Small intestine (tissue), 7 donors: ENCODE data around the gene C1orf232. TPM values are rescaled to one million over a fixed set of nuclear protein-coding genes. Genes with fewer than 3 reads are reported as not detected.

Experiments
- DNase-seq, 2 donors: peaks; one replicate each; pipeline versions ENCODE4 v3.0.0 to v3.0.0-alpha.2; 2013
- FAIRE-seq: peaks from 2 replicates; lab custom pipeline; 2012; peaks lifted over from hg19 to GRCh38; lab: Jason Lieb, UNC
- H3K27ac ChIP-seq, 3 donors: one replicate each; pipeline ENCODE4 v1.5.1; 2013; ENCODE audit warnings: low read length in 2 of 3, mild to moderate bottlenecking in 2 of 3, control low read depth in 1 of 3, inconsistent platforms in 1 of 3, low read depth in 1 of 3, moderate library complexity in 1 of 3
- H3K27me3 ChIP-seq, 3 donors: one replicate each; pipeline ENCODE4 v1.6.1; 2013; ENCODE audit warnings: low read length in 3 of 3, inconsistent platforms in 1 of 3; ENCODE audit not compliant: control insufficient read depth in 3 of 3, insufficient read depth in 3 of 3
- H3K36me3 ChIP-seq, 3 donors: one replicate each; pipeline ENCODE4 v1.6.1; 2013; ENCODE audit warnings: low read length in 3 of 3, inconsistent platforms in 1 of 3, low read depth in 1 of 3, mild to moderate bottlenecking in 1 of 3, moderate library complexity in 1 of 3; ENCODE audit not compliant: control insufficient read depth in 3 of 3, insufficient read depth in 2 of 3
- H3K4me1 ChIP-seq, 3 donors: one replicate each; pipeline ENCODE4 v1.6.1; 2013; ENCODE audit warnings: low read length in 2 of 3, inconsistent platforms in 1 of 3, low read depth in 1 of 3, mild to moderate bottlenecking in 1 of 3, moderate library complexity in 1 of 3; ENCODE audit not compliant: control insufficient read depth in 3 of 3, insufficient read depth in 2 of 3
- H3K4me3 ChIP-seq, 3 donors: one replicate each; pipeline ENCODE4 v1.5.1; 2013; ENCODE audit warnings: low read length in 3 of 3, control low read depth in 1 of 3, inconsistent platforms in 1 of 3, low read depth in 1 of 3, mild to moderate bottlenecking in 1 of 3, moderate library complexity in 1 of 3
- H3K9me3 ChIP-seq, 2 donors: one replicate each; pipeline ENCODE4 v1.6.1; 2013; ENCODE audit warnings: low read depth in 1 of 2, low read length in 1 of 2; ENCODE audit not compliant: control insufficient read depth in 2 of 2, insufficient read depth in 1 of 2
- WGBS, 3 donors: extraction: QIAGEN DNeasy Blood & Tissue Kit; methylation state at CpG; one replicate each; pipeline ENCODE4 v1.1.7; 2013; 5-methylcytosine and 5-hydroxymethylcytosine counted together
- polyA plus RNA-seq, 4 donors: library from polyadenylated mRNA; stranded (reverse) in 3 of 4; unstranded in 1 of 4; fragments of 200-250 nt in 3 of 4; fragments of 120-200 nt in 1 of 4; gene quantifications; one replicate each; pipeline versions ENCODE4 v1.2.1 to v1.2.3, GENCODE V29; 2013
- donor health status: healthy with polysubstance abuse.
- donor health status: control.
- donor health status: control.
- donor health status: Bipolar disorder and iron deficiency.
- donor health status: healthy.

C1orf232 gene
- polyA plus RNA-seq, 4 donors = not detected

DNA sequence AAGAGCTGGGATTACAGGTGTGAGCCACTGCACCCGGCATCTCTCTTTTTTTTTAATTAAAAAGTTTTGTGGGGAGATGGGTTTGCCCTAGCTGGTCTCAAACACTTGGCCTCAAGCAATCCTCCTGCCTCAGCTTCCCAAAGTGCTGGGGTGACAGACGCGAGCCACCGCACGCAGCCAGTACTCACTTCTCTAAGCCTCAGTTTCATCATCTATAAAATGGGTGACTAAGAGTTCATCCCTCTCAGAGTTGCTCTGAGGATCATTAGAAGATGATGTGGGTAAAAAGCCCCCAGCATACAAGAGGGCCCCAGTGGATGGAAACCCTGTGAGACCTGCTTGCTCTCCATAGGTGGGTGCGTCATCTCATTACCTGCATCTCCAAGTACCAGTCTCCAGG, 19.1 kb upstream of the C1orf232 start:
- H3K27ac ChIP-seq = no peak overlapping the region
- no peaks in the 10 kb centered on the region for H3K9me3 ChIP-seq
- no peaks in the 10 kb centered on the region for H3K4me1 ChIP-seq
- DNase-seq = no peak
- peaks cover 2 to 68% (median 14%) of the 10 kb centered on the region in 3 donors for H3K36me3 ChIP-seq
- H3K4me3 ChIP-seq = no peak overlapping the region
- WGBS, 3 donors = 98% methylated on average over 6 of the region's 6 CpGs
- no peak for FAIRE-seq
- no peaks in the 10 kb centered on the region for H3K27me3 ChIP-seq

DNA sequence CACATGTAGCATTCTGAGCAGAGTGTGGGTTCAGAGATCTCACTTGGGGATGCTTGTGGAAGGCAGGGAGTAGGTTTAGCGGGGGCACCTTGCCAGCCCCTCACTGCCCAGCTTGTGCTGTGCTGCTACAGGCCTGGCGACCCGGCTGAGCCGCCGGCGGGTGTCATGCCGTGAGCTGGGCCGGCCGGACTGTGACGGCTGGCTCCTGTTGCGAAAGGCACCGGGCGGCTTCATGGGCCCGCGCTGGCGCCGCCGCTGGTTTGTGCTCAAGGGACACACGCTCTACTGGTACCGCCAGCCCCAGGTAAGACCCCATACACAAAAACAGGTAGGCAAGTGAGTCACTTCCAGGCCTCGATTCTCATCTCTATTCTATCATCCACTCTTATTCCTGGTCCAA, 16.1 kb upstream of the C1orf232 start:
- no peak for FAIRE-seq
- no peaks in the 10 kb centered on the region for H3K27me3 ChIP-seq
- no peaks in the 10 kb centered on the region for H3K4me1 ChIP-seq
- peaks cover 2 to 93% (median 16%) of the 10 kb centered on the region in 3 donors for H3K36me3 ChIP-seq
- whole genome bisulfite sequencing, 3 donors = 95 to 97% (median 97%) methylated on average over 21 of the region's 21 CpGs
- DNase-seq = no peak
- no peaks in the 10 kb centered on the region for H3K9me3 ChIP-seq
- no peak overlapping the region for H3K4me3 ChIP-seq
- no peak overlapping the region for H3K27ac ChIP-seq

DNA sequence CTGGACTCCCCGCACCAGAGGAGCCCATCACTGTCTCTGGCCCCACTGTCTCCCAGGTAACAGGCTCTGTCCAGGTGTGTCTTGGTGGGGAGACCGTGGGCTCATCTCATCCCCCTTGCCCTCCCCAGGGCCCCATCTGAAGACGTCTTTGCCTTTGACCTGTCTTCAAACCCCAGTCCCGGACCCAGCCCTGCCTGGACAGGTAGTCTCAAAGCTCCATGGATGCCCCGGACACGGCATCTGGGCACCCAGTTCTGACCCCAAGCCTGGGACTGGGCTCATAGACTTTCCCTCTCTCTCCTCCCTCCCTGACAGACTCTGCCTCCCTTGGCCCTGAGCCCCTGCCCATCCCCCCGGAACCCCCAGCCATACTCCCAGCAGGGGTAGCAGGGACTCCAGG, 15.3 kb upstream of the C1orf232 start:
- DNase-seq = no peak
- H3K4me1 ChIP-seq = peaks cover 0 to 1% (median 0%) of the 10 kb centered on the region in 3 donors
- no peak for FAIRE-seq
- 89 to 92% (median 89%) methylated on average over 6 to 7 of the region's 7 CpGs for WGBS, 3 donors
- H3K27me3 ChIP-seq = no peaks in the 10 kb centered on the region
- H3K9me3 ChIP-seq = no peaks in the 10 kb centered on the region
- H3K36me3 ChIP-seq = peaks cover 2 to 88% (median 16%) of the 10 kb centered on the region in 3 donors
- H3K4me3 ChIP-seq = no peak overlapping the region
- H3K27ac ChIP-seq = no peak overlapping the region

DNA sequence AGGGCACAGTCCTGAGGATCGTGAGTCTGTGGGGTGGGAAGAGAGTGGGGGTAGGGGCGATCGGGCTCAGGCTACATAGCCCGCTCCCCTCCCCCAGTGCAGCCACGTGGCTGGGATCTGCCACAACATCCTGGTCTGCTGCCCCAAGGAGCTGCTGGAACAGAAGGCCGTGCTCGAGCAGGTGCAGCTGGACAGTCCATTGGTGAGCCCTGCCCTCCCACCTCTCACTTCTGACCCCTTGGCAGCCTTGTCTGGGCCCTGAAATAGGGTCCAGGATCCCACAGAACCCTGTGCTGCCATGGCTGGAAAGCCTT, 13.6 kb upstream of the C1orf232 start:
- FAIRE-seq = no peak

DNA sequence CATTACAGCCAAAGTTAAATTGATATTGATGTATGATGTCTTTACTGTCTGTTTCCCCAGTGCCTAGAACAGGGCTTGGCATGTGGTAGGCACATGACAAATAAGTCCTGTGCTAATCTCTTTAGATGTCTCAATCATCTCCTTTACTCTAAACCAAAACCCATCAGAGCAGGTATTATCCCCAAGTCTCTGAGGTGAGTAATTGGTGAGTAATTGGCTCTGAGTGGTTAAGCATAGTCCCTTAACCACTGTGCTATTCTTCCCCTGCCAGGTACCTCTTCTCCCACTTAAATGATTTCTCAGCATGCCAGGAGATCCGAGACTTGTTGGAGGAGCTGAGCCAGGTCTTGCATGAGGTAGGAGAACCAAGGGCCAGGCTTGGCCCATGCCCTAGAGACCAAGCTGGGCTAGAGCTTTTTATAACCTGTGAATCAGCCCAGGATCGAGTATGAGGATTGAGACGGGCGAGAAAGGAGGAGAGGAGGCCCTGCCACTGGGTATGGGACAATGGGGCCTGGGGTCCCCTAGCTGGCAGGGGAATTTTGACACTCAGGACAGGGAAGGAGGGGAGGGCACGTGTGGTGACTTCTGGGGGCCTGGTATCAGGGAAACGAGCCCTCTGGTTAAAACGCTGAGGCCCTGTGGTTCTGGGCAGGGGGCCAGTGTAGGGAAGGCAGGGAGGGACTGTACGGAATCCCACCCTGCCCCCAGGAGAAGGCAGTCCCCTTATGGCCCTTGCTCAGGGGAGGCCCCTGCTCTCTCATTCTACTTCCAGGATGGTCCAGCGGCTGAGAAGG, 13.0 kb upstream of the C1orf232 start:
- Histone ChIP-seq H3K27ac (no peak overlapping the region), H3K4me1 (peaks cover 0 to 13% (median 0%) of the 10 kb centered on the region in 3 donors), H3K27me3 (no peaks in the 10 kb centered on the region), H3K9me3 (no peaks in the 10 kb centered on the region), H3K4me3 (no peak overlapping the region), H3K36me3 (peaks cover 0 to 65% (median 12%) of the 10 kb centered on the region in 3 donors)
- DNase-seq (no peak), FAIRE-seq (no peak)
- 73 to 88% (median 77%) methylated on average over 9 of the region's 9 CpGs for WGBS, 3 donors

More for the DNA sequence above, 13.6 kb upstream of the C1orf232 start:
- Histone ChIP-seq H3K36me3 (peaks cover 0 to 71% (median 14%) of the 10 kb centered on the region in 3 donors), H3K27ac (no peak overlapping the region), H3K4me1 (peaks cover 0 to 9% (median 0%) of the 10 kb centered on the region in 3 donors), H3K4me3 (no peak overlapping the region), H3K27me3 (no peaks in the 10 kb centered on the region), H3K9me3 (no peaks in the 10 kb centered on the region)
- WGBS, 3 donors = 77 to 90% (median 84%) methylated on average over 2 to 7 of the region's 7 CpGs
- DNase-seq = no peak

DNA sequence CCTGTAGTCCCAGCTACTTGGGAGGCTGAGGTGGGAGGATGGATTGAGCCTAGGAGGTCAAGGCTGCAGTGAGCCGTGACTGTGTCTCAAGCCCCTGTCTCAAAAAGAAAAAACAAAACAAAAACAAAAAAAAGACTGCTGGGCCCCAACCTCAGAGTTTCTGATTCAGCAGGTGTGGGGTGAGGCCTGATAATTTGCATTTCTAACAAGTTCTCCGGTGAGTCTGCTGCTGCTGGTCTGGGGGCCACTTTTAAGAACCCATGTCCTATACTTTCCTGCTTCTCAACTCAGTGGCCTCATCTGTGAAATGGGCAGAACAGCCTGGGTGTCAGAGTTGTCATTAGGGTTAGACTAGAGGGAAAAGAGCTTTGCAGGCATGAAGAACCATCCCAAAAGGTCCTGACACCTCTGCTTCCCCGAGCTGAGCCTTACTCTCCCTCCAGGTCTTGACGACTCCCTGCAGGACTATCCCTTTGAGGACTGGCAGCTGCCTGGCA, 11.3 kb upstream of the C1orf232 start:
- Histone ChIP-seq H3K27me3 (no peaks in the 10 kb centered on the region), H3K9me3 (no peaks in the 10 kb centered on the region), H3K4me3 (no peak overlapping the region), H3K36me3 (peaks cover 0 to 49% (median 8%) of the 10 kb centered on the region in 3 donors), H3K4me1 (peaks cover 0 to 14% (median 0%) of the 10 kb centered on the region in 3 donors), H3K27ac (no peak overlapping the region)
- no peak for DNase-seq
- whole genome bisulfite sequencing, 3 donors = 81 to 89% (median 84%) methylated on average over 4 of the region's 4 CpGs
- no peak for FAIRE-seq

DNA sequence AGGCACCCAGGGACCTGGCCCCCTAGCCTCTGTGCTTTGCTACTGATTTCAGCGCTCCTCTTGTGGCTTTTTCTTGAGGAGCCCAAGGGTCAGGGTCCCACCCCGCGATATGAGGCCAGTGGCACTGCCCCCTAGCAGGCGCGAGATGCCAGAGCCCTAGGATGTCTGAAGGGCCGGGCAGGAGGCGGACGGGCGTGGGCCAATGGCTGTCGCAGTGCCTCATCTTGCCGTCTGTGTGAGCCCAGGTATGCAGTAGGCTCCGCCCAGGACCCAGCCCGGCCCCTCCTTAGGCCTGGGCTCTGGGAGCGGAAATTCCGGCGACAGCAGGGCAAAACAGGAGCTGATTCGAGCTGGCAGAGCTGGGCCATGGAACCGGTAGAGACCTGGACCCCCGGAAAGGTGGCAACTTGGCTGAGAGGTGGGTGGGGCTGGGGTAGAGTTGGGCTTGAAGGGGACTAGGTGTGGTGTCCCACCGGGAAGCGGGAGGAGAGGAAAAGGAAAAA, 8.5 kb upstream of the C1orf232 start, which contains the start of gene CNKSR1:
Gene CNKSR1, plus strand, starts transcription at position 310 of the 503 bp plus-strand sequence. Its CDS starts 57 bp downstream, at position 367.
- no peaks in the 10 kb centered on the region for H3K27me3 ChIP-seq
- H3K4me3 ChIP-seq = peak within 1 kb of the TSS in 2 of 3 donors; percentile 56 to 68
- FAIRE-seq (no peak), DNase-seq (peak; percentile 94 to 95)
- peaks cover 0 to 14% (median 0%) of the 10 kb centered on the region in 3 donors for H3K4me1 ChIP-seq
- peak within 1 kb of the TSS; percentile 86 to 97 (median 87) for H3K27ac ChIP-seq
- H3K36me3 ChIP-seq = peaks cover 0 to 23% (median 2%) of the 10 kb centered on the region in 3 donors
- no peaks in the 10 kb centered on the region for H3K9me3 ChIP-seq
- WGBS, 3 donors = 13 to 33% (median 24%) methylated on average over 20 to 21 of the region's 21 CpGs

DNA sequence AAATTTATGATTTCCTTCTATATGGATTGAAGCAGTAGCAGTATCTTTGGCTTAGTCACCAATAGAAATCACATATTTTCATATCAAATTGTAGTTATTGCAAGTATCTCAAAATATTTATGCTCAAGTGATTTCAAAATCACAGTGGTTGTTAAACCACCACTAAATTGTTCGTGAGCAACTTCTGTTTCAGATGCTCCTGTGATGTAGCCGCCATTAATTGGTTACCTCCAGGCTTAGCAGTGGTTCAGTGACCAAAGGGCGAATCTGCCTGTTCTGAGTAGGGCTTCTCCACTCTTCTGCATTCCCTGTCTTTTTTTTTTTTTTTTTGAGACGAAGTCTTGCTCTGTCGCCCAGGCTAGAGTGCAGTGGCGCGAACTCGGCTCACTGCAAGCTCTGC, 6.6 kb upstream of the C1orf232 start:
- H3K4me3 ChIP-seq = no peak overlapping the region
- H3K9me3 ChIP-seq = no peaks in the 10 kb centered on the region
- no peak overlapping the region for H3K27ac ChIP-seq
- peaks cover 0 to 24% (median 0%) of the 10 kb centered on the region in 3 donors for H3K4me1 ChIP-seq
- no peaks in the 10 kb centered on the region for H3K27me3 ChIP-seq
- WGBS, 3 donors = 89 to 95% (median 93%) methylated on average over 8 of the region's 8 CpGs
- FAIRE-seq = no peak
- H3K36me3 ChIP-seq = peaks cover 0 to 23% (median 0%) of the 10 kb centered on the region in 3 donors
- no peak for DNase-seq
